Esophagus squamous epithelium (tissue), 4 donors: Measurements from ENCODE around the gene OLFML1.

Source experiments
- CTCF ChIP-seq, 6 experiments: fragments of 450-650 bp in 4 of 6; fragments of 200-600 bp in 2 of 6; sonication (generic) in 2 of 6; IDR thresholded peaks; one replicate each; pipeline ENCODE4 v1.5.1; 2016 to 2019; ENCODE audit warnings: antibody characterized with exemption in 6 of 6, mild to moderate bottlenecking in 4 of 6, moderate library complexity in 4 of 6
- POLR2A ChIP-seq, 4 donors: fragments of 450-650 bp; IDR thresholded peaks; one replicate each; pipeline ENCODE4 v1.6.1; 2017; ENCODE audit warnings: antibody characterized with exemption in 4 of 4, mild to moderate bottlenecking in 4 of 4, moderate library complexity in 3 of 4

GRCh38 chr11:7534042-7534378 lies 48.7 kb downstream of the OLFML1 start:
- TF ChIP-seq CTCF (IDR thresholded peaks at IDR 0.05) (no peak), POLR2A (IDR thresholded peaks at IDR 0.05) (no peak)
